Measurements from ENCODE around the gene ZC3H7A. TPM values are rescaled to one million over a fixed set of nuclear protein-coding genes. Genes with fewer than 3 reads are reported as not detected.
"Not testable (repeated sequence)": the region's sequence is repeated elsewhere in the genome, so short reads cannot be mapped to it uniquely, and the experiment has no call there.

Gene ZC3H7A
- polyA plus RNA-seq, 1 donor = 45.9 TPM

DNA sequence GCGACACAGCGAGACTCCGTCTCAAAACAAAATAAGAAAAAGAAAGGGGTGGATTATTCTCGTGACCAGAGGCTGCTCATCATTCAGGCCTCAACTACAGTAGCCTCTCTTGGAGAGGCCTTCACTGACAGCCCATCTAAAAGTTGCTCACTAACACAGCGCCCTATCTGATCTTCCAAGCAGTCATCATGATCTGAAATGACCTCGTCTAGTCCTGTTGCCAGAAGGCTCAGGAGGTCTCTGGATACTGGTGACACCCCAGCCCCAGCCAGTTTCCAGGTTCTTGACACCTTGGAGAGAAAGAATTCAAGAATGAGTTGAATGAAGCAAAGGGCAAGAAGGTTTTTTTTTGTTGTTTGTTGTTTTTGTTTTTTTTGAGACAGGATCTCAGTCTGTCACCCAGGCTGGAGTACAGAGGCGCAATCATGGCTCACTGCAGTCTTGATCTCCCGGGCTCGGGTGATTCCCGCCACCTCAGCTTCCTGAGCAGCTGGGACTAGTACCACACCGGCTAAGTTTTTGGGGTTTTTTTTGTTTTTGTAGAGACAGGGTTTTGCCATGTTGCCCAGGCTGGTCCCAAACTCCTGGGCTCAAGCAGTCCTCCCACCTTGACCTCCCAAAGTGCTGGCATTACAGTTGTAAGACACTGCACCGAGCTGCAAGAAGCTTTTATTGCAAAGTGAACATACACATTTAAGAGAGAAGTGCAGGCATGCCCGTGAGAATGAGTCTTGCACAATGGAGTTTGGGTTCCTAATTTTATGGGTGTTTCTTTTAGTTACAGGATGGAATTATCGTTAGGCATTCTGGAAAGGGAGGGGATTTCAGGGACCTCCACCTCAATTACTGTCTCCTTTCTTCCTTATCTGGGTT lies 2.7 kb upstream of the ZC3H7A start:
- DNase-seq (ENCODE audit: low read depth) = no peak

- DNase-seq (ENCODE audit: low read depth) = no peak
These were observed 1.9 kb upstream of the ZC3H7A start for GRCh38 chr16:11799017-11799381.

- no peak for DNase-seq (ENCODE audit: low read depth)
These were observed 870 bp upstream of the ZC3H7A start for GRCh38 chr16:11797957-11798299.

DNA sequence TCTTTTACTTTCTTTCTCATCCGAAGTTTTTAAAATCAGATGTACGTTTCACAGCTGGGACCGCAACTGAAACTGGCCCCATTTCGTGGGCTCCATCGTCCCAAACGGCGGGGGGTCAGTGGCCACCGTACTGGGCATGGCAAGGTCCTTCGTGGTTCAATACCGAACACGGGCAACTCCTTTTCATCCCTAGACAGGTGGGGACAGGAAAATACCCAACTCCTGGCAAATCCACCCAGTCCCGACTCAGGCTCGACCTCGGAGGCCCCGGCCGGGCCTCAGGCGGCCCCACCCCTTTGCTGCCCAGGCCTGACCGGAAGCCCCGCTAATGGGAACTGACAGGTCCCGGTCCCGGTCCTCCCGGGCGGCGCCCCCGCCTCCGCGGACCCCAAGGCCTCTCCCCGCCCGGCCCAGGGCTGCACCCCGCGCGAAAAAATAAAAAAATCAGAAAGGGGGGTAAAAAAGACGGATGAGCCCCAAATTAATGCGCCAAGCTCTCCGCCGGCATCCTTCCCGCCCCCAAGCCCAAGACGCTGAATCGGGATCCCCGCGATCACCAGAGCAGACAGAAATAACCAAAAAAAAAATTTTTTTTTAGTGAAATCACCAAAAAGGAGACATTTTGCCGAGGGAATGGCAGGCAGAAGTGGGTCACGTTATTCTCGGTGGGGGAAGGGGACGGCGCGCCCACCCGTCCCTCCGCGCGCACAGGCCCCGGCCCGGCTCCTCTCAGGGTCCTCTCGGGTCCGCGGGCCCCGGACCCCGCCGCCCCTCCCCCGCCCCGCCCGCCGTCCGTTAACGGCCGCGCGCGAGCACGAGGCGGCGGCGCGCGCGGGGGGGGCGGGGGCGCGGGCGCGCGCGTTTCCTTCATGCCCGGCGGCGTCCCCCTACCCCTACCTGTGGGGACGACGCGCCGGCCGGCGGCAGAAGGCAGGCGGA lies 562 bp downstream of the ZC3H7A start:
- no peak for DNase-seq (ENCODE audit: low read depth)

GRCh38 chr16:11795887-11796226 lies 1.2 kb downstream of the ZC3H7A start:
- DNase-seq (ENCODE audit: low read depth) = no peak

DNA sequence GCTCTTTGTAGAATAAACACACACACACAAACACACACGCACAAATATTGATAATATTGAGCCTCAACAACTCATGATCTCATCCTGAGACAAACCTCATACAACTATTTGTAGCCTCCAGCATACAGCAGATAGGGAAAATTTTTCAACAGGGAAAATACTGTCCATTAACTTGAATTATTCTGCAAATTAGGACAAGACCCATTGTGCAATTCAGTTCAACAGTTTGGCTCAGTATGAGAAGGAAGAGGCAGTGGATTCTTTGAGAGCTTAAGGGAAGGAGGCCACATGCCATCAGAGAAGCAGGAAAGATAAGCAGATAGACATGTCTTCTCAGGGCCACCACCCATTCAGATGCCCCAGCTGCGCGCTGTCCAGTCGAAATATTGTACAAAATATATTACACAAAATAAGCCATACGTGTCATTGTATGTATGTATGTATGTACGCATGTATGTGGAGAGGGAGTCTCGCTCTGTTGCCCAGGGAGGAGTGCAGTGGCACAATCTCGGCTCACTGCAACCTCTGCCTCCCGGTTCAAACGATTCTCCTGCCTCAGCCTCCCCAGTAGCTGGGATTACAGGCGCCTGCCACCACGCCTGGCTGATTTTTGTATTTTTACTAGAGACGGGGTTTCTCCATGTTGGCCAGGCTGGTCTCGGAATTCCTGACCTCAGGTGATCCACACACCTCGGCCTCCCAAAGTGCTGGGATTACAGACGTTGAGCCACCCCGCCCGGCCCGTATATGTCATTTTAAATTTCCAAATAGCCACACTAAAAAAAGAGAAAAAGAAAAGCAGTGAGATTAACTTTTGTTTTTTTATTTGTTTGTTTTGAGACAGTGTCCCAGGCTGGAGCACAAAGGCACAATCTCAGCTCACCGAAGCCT lies 1.8 kb downstream of the ZC3H7A start:
- DNase-seq (ENCODE audit: low read depth) = no peak

DNA sequence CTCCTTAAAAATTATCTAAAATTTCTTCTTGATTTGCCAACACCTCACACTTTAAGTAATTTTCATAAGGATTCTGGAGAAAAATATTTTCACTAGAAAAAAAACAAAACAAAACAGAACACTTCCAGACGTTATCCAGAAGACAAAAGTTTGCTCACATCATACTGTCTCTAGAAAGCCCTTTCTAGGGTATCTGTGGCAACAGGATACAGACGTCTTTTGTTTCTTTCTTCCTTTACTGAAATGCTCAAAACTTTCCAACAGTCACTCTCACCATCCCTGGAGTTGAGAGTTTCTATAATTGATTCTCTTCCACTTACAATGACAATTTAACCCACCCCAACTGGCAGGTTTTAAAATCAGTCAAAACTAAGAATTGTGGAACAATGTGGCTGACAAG lies 2.6 kb downstream of the ZC3H7A start:
- no peak for DNase-seq (ENCODE audit: low read depth)

- DNase-seq (ENCODE audit: low read depth) = no peak
These were observed 3.2 kb downstream of the ZC3H7A start for GRCh38 chr16:11793840-11794239.

DNA sequence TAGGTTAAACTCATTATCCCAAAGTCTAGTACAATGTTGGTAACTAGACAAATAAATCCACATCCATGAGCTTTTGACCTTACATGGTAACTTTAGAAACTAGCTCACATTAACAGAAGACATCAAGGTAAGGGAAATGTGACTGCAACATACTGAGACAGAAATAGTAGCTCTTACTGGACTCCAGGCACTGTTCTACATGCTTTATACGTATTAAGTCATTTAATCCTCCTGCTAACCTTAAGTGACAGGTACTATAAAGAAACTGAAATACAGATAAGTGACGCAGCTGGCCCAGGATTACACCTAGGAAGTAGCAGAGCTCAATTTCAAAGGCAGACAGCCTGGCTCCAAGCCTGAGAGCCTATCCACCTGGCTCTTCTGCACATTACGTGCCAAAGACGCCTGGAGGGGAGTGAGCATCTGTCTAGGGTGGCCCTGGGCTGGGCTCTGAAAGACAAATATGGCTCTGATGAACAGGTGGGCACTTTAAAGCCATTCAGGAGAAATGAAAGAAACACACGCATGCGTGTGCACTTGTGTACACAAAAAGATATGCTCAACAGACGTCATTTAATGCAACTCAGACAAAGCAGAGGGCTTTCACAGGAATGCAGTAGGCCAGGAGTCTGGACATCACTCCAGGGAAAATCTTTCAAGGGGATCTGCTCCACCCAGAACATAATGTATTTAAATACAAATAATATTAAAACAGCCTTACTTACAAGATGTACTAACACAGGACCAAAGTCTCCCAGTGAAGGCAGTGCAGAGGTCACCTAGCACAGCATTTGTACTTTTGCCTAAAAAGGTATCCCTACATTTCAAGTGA lies 4.4 kb downstream of the ZC3H7A start:
- no peak for DNase-seq (ENCODE audit: low read depth)

- DNase-seq (ENCODE audit: low read depth) = no peak
These were observed 5.8 kb downstream of the ZC3H7A start for GRCh38 chr16:11791144-11791828.

GRCh38 chr16:11788914-11789313 lies 8.1 kb downstream of the ZC3H7A start:
- DNase-seq (ENCODE audit: low read depth) = no peak

DNA sequence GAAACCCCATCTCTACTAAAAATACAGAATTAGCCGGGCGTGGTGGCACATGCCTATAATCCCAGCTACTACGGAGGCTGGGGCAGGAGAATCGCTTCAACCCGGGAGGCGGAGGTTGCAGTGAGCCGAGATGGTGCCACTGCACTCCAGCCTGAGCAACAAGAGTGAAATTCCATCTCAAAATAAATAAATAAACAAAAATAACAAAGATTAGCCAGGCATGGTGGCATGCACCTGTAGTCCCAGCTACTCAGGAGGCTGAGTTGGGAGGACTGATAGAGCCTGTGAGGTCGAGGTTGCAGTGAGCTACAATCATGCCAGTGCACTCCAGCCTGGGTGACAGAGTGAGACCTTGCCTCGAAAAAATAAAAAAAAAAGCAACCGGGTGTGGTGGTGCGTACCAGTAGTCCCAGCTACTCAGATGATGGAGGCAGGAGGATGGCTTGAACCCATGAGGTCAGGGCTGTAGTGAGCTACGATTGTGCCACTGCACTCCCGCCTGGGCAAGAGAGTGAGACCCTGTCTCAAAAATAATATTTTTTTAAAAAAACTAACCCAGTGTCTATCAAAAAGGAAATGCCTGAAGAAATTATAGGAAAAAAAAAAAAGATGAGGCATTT lies 12.0 kb downstream of the ZC3H7A start:
- DNase-seq (ENCODE audit: low read depth) = not testable (repeated sequence)

GRCh38 chr16:11784381-11784780 lies 12.7 kb downstream of the ZC3H7A start:
- not testable (repeated sequence) for DNase-seq (ENCODE audit: low read depth)

DNA sequence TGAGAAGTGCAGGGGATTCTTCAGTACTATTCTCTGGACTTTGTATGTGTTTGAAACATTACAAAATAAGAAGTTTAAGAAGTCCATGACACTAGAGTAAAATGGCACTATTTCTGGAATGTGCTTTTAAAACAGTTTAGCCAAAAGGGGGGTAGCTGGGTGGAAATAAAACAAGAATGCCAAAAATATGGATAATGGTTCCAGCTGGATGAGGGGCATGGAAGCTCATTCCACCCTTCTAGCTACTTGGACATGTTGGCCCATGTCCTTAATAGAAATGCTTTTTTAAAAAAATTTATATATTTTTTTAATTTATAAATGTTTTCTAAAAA lies 13.1 kb downstream of the ZC3H7A start:
- no peak for DNase-seq (ENCODE audit: low read depth)

- DNase-seq (ENCODE audit: low read depth) = no peak
These were observed 13.6 kb downstream of the ZC3H7A start for GRCh38 chr16:11783319-11784037.

- no peak for DNase-seq (ENCODE audit: low read depth)
These were observed 15.3 kb downstream of the ZC3H7A start for GRCh38 chr16:11781773-11782172.

GRCh38 chr16:11780991-11781680 lies 15.9 kb downstream of the ZC3H7A start:
- no peak for DNase-seq (ENCODE audit: low read depth)

- no peak for DNase-seq (ENCODE audit: low read depth)
These were observed 18.0 kb downstream of the ZC3H7A start for GRCh38 chr16:11779074-11779473.

Measured in forelimb muscle (tissue), 1 donor.